Umbilical cord (tissue), 2 donors: Measurements from ENCODE around the gene HADH. TPM values are rescaled to one million over a fixed set of nuclear protein-coding genes. Genes with fewer than 3 reads are reported as not detected.
"Not testable (repeated sequence)": the region's sequence is repeated elsewhere in the genome, so short reads cannot be mapped to it uniquely, and the experiment has no call there.

Experiments
- DNase-seq: peaks from one replicate; pipeline ENCODE4 v3.0.0-alpha.2; 2015; ENCODE audit warnings: low spot score
- total RNA-seq: library from RNA; depleted of rRNA; stranded (reverse); fragments of >200 nt; gene quantifications from one replicate; pipeline ENCODE4 v1.2.3, GENCODE V29; 2014; ENCODE audit warnings: low replicate concordance; ENCODE audit not compliant: insufficient read depth

The HADH gene
- total RNA-seq, 1 donor from 2014 or later, result 11.8 TPM

GRCh38 chr4:108031427-108032083 lies 41.9 kb downstream of the HADH start:
- DNase-seq, result no peak

- DNase-seq, result no peak
These were observed 43.7 kb downstream of the HADH start for GRCh38 chr4:108033348-108033747.

- DNase-seq, result no peak
These were observed 44.9 kb downstream of the HADH start for GRCh38 chr4:108034565-108034964.

GRCh38 chr4:108035691-108036090 lies 46.0 kb downstream of the HADH start:
- no peak for DNase-seq

GRCh38 chr4:108036213-108036612 lies 46.5 kb downstream of the HADH start:
- no peak for DNase-seq

GRCh38 chr4:108037884-108038283 lies 48.2 kb downstream of the HADH start:
- DNase-seq, result no peak

- DNase-seq, result no peak
These were observed 53.2 kb downstream of the HADH start for GRCh38 chr4:108042927-108043326.

GRCh38 chr4:108043526-108043925 lies 53.8 kb downstream of the HADH start:
- peak; percentile 38 for DNase-seq

- DNase-seq, result no peak
These were observed 55.4 kb downstream of the HADH start for GRCh38 chr4:108044951-108045686.

- DNase-seq, result peak; percentile 61
These were observed 56.0 kb downstream of the HADH start for GRCh38 chr4:108045687-108046024.

- no peak for DNase-seq
These were observed 57.5 kb downstream of the HADH start for GRCh38 chr4:108047199-108047598.

- no peak for DNase-seq
These were observed 58.5 kb downstream of the HADH start for GRCh38 chr4:108048157-108048556.

- DNase-seq, result no peak
These were observed 59.3 kb downstream of the HADH start for GRCh38 chr4:108048997-108049396.

GRCh38 chr4:108049406-108049805 lies 59.7 kb downstream of the HADH start:
- no peak for DNase-seq

GRCh38 chr4:108050166-108051111 lies 60.8 kb downstream of the HADH start:
- DNase-seq, result not testable (repeated sequence)

GRCh38 chr4:108051343-108051742 lies 61.7 kb downstream of the HADH start:
- peak; percentile 93 for DNase-seq

- peak; percentile 19 for DNase-seq
These were observed 63.0 kb downstream of the HADH start for GRCh38 chr4:108052558-108053120.

GRCh38 chr4:108053251-108053711 lies 63.6 kb downstream of the HADH start:
- peak; percentile 85 for DNase-seq

GRCh38 chr4:108054025-108054638 lies 64.4 kb downstream of the HADH start:
- DNase-seq, result no peak

- DNase-seq, result no peak
These were observed 66.1 kb downstream of the HADH start for GRCh38 chr4:108055787-108056186.

GRCh38 chr4:108056418-108056817 lies 66.7 kb downstream of the HADH start:
- no peak for DNase-seq
